Right hindlimb (tissue), 1 donor: ENCODE measurements around the gene STIM1.
"Not testable (repeated sequence)": the region's sequence is repeated elsewhere in the genome, so short reads cannot be mapped to it uniquely, and the experiment has no call there.

Source experiments
- DNase-seq: peaks from one replicate; pipeline ENCODE4 v3.0.0-alpha.2; 2018

Gene STIM1

GRCh38 chr11:3854977-3855807, at the start of gene STIM1:
Gene STIM1 (plus strand): TSS chr11:3855664. CDS start chr11:3856271, 607 bp downstream.
- DNase-seq, result peak; percentile 96

- DNase-seq, result peak; percentile 73
Observed at GRCh38 chr11:3807909-3808860, 47.3 kb upstream of the STIM1 start, which contains the start of gene PGAP2. Gene PGAP2 (plus strand): TSS chr11:3808560. CDS start chr11:3811260, 2,700 bp downstream.

- no peak for DNase-seq
Observed at GRCh38 chr11:3808861-3809623, 46.4 kb upstream of the STIM1 start.

GRCh38 chr11:3809624-3809928, 45.9 kb upstream of the STIM1 start:
- no peak for DNase-seq

- DNase-seq, result no peak
Observed at GRCh38 chr11:3810446-3810845, 45.0 kb upstream of the STIM1 start.

GRCh38 chr11:3810951-3811350, 44.5 kb upstream of the STIM1 start:
- DNase-seq, result no peak

GRCh38 chr11:3814832-3815231, 40.6 kb upstream of the STIM1 start:
- not testable (repeated sequence) for DNase-seq

- DNase-seq, result no peak
Observed at GRCh38 chr11:3815845-3816244, 39.6 kb upstream of the STIM1 start.

GRCh38 chr11:3816673-3817072, 38.8 kb upstream of the STIM1 start:
- DNase-seq, result no peak

- DNase-seq, result no peak
Observed at GRCh38 chr11:3817181-3817800, 38.2 kb upstream of the STIM1 start.

GRCh38 chr11:3820971-3821370, 34.5 kb upstream of the STIM1 start:
- no peak for DNase-seq

- DNase-seq, result no peak
Observed at GRCh38 chr11:3822312-3822711, 33.2 kb upstream of the STIM1 start.

- DNase-seq, result no peak
Observed at GRCh38 chr11:3823303-3823702, 32.2 kb upstream of the STIM1 start.

- DNase-seq, result no peak
Observed at GRCh38 chr11:3823762-3824506, 31.5 kb upstream of the STIM1 start.

GRCh38 chr11:3824714-3825472, 30.6 kb upstream of the STIM1 start:
- DNase-seq, result no peak

GRCh38 chr11:3825473-3826154, 29.9 kb upstream of the STIM1 start:
- DNase-seq, result no peak

GRCh38 chr11:3826721-3827120, 28.7 kb upstream of the STIM1 start:
- no peak for DNase-seq

GRCh38 chr11:3827434-3828186, 27.9 kb upstream of the STIM1 start:
- DNase-seq, result no peak

- DNase-seq, result no peak
Observed at GRCh38 chr11:3830088-3830487, 25.4 kb upstream of the STIM1 start.

GRCh38 chr11:3830730-3831129, 24.7 kb upstream of the STIM1 start:
- DNase-seq, result no peak
